Endothelial cell of umbilical vein (primary cell): Measurements from ENCODE around the gene MC2R. TPM values are rescaled to one million over a fixed set of nuclear protein-coding genes. Genes with fewer than 3 reads are reported as not detected.

Experiments used
- Bru-seq: library from RNA; stranded (reverse); fragments of 400-500 nt; gene quantifications from one replicate; lab custom pipeline; 2021; lab: Mats Ljungman, UMichigan
- BruChase-seq, 2 experiments: library from RNA; stranded (reverse); fragments of 400-500 nt; gene quantifications; one replicate each; lab custom pipeline; 2021; lab: Mats Ljungman, UMichigan
- BruUV-seq: library from RNA; stranded (reverse); fragments of 400-500 nt; replicated peaks from 2 replicates; lab custom pipeline; 2021; lab: Mats Ljungman, UMichigan
- CTCF ChIA-PET: fragments of 300-600, 350-600 bp; sonication (Branson Sonifier 250); formaldehyde crosslinking; loops from one replicate; lab custom pipeline; 2021; ENCODE audit warnings: antibody characterized with exemption, inconsistent platforms; lab: Charles Lee
- POLR2A ChIA-PET: fragments of 300-600, 350-600 bp; sonication (Branson Sonifier 250); formaldehyde crosslinking; loops from one replicate; lab custom pipeline; 2021; ENCODE audit warnings: antibody characterized with exemption, inconsistent platforms; lab: Charles Lee
- DNase-seq: peaks from one replicate; pipeline ENCODE4 v3.0.0-alpha.2; 2011; ENCODE audit warnings: low read depth, low spot score
- FAIRE-seq: peaks from 2 replicates; lab custom pipeline; 2011; peaks lifted over from hg19 to GRCh38; lab: Jason Lieb, UNC
- H2AFZ ChIP-seq: 2 replicates; pipeline ENCODE4 v1.6.0; 2012; ENCODE audit warnings: low read depth, low read length, control low read depth, inconsistent platforms
- H3K27ac ChIP-seq: 2 replicates; pipeline ENCODE4 v1.5.1; 2011; ENCODE audit warnings: low read depth, mild to moderate bottlenecking, control low read depth, low read length, moderate library complexity; ENCODE audit not compliant: insufficient read depth
- H3K27me3 ChIP-seq, 2 experiments: 2 replicates each; pipeline versions ENCODE4 v1.6.0 to v1.6.1; 2011; ENCODE audit warnings: low read length in 2 of 2, mixed read lengths in 1 of 2; ENCODE audit not compliant: control insufficient read depth in 2 of 2, insufficient read depth in 2 of 2
- H3K36me3 ChIP-seq, 2 experiments: 2 replicates in 1 of 2; 3 replicates in 1 of 2; pipeline ENCODE4 v1.5.1; 2011; ENCODE audit warnings: low read length in 2 of 2, mild to moderate bottlenecking in 1 of 2, moderate library complexity in 1 of 2; ENCODE audit not compliant: control insufficient read depth in 2 of 2, insufficient read depth in 2 of 2; ENCODE audit errors: extremely low read depth in 1 of 2
- H3K4me1 ChIP-seq: 3 replicates; pipeline ENCODE4 v1.5.1; 2011; ENCODE audit warnings: mild to moderate bottlenecking, low read length; ENCODE audit not compliant: control insufficient read depth, insufficient read depth; ENCODE audit errors: extremely low read depth
- H3K4me2 ChIP-seq: 2 replicates; pipeline ENCODE4 v1.6.1; 2011; ENCODE audit warnings: low read length, control low read depth, mixed read lengths; ENCODE audit not compliant: insufficient read depth
- H3K4me3 ChIP-seq, 3 experiments: fragments of 200-600 bp in 1 of 3; sonication (generic), shearing (Covaris generic) in 1 of 3; replicated peaks in 1 of 3; 2 replicates each; pipeline ENCODE4 v1.5.1; 2011 to 2016; ENCODE audit warnings: control low read depth in 3 of 3, low read length in 3 of 3, mild to moderate bottlenecking in 2 of 3, inconsistent platforms in 1 of 3, low read depth in 1 of 3, moderate library complexity in 1 of 3; ENCODE audit not compliant: insufficient read depth in 1 of 3
- H3K79me2 ChIP-seq: 2 replicates; pipeline ENCODE4 v1.6.0; 2012; ENCODE audit warnings: low read length, inconsistent platforms; ENCODE audit not compliant: control insufficient read depth, insufficient read depth
- H3K9ac ChIP-seq: replicated peaks from 2 replicates; pipeline ENCODE3; 2011; ENCODE audit warnings: low read length, control low read depth; ENCODE audit not compliant: insufficient read depth; ENCODE audit errors: extremely low read depth
- H3K9me1 ChIP-seq: replicated peaks from 3 replicates; pipeline ENCODE4 v1.6.0; 2011; ENCODE audit warnings: mild to moderate bottlenecking, low read length; ENCODE audit not compliant: control insufficient read depth, insufficient read depth; ENCODE audit errors: extremely low read depth
- H3K9me3 ChIP-seq: replicated peaks from 2 replicates; pipeline ENCODE4 v1.5.1; 2012; ENCODE audit warnings: low read length, inconsistent platforms; ENCODE audit not compliant: control insufficient read depth, insufficient read depth
- H4K20me1 ChIP-seq: replicated peaks from 2 replicates; pipeline ENCODE3; 2011; ENCODE audit warnings: mild to moderate bottlenecking, low read length; ENCODE audit not compliant: control insufficient read depth, insufficient read depth; ENCODE audit errors: extremely low read depth
- CTCF ChIP-seq, 2 donors: IDR thresholded peaks; 1 replicate in 1 of 2; 2 replicates in 1 of 2; pipeline ENCODE4 v1.5.1; 2011; ENCODE audit warnings: low read length in 2 of 2, mild to moderate bottlenecking in 2 of 2, moderate library complexity in 2 of 2, control low read depth in 1 of 2, inconsistent platforms in 1 of 2, low read depth in 1 of 2; ENCODE audit not compliant: insufficient read depth in 1 of 2; ENCODE audit errors: extremely low read depth in 1 of 2
- EZH2 ChIP-seq: IDR thresholded peaks from 2 replicates; pipeline ENCODE4 v1.6.1; 2012; ENCODE audit warnings: borderline replicate concordance, low read depth, mild to moderate bottlenecking, moderate library complexity, low read length, inconsistent platforms; ENCODE audit not compliant: severe bottlenecking
- FOS ChIP-seq: IDR thresholded peaks from 2 replicates; pipeline ENCODE4 v1.6.1; 2011; ENCODE audit warnings: mild to moderate bottlenecking, low read length, moderate library complexity, borderline replicate concordance; ENCODE audit not compliant: insufficient read depth
- GATA2 ChIP-seq: IDR thresholded peaks from 2 replicates; pipeline ENCODE4 v1.7.0; 2011; ENCODE audit warnings: low read depth, mild to moderate bottlenecking, moderate library complexity, mixed read lengths, low read length; ENCODE audit not compliant: insufficient read length, insufficient read depth
- JUN ChIP-seq: IDR thresholded peaks from 2 replicates; pipeline ENCODE4 v1.6.1; 2011; ENCODE audit warnings: borderline replicate concordance, low read depth; ENCODE audit not compliant: insufficient read length, insufficient read depth
- MAX ChIP-seq: IDR thresholded peaks from 2 replicates; pipeline ENCODE4 v1.6.1; 2011; ENCODE audit not compliant: insufficient read depth, insufficient read length
- MYC ChIP-seq: IDR thresholded peaks from one replicate; pipeline ENCODE4 v1.6.1; 2011; ENCODE audit warnings: mild to moderate bottlenecking, low read depth, low read length
- POLR2A ChIP-seq: IDR thresholded peaks from 2 replicates; pipeline ENCODE4 v1.6.1; 2012; ENCODE audit warnings: low read depth, mild to moderate bottlenecking, control low read depth, low read length
- POLR2AphosphoS5 ChIP-seq: IDR thresholded peaks from 2 replicates; pipeline ENCODE4 v1.6.1; 2012; ENCODE audit warnings: low read depth, mild to moderate bottlenecking, control low read depth, low read length, moderate library complexity; ENCODE audit not compliant: insufficient read depth
- dilution Hi-C: fragments of 300-500 bp; cut with MboI; formaldehyde crosslinking; loops from one replicate; pipeline ENCODE4 v1.15.0; 2019; ENCODE audit warnings: low sequenced_read_pairs; ENCODE audit not compliant: extremely low pct_ligation_motif_present
- intact Hi-C: fragments of 100-400 bp; cut with micrococcal nuclease; formaldehyde crosslinking; loops from one replicate; pipeline ENCODE4 v1.10.0; 2022
- long read RNA-seq: library from polyadenylated mRNA; stranded (forward); transcript quantifications from one replicate; pipeline ENCODE4 v2.0.0, GENCODE V29; 2021
- polyA minus RNA-seq, 3 experiments: library from RNA; depleted of rRNA, polyadenylated mRNA; stranded (reverse); fragments of >200 nt; gene quantifications; 1 replicate in 1 of 3; 2 replicates in 2 of 3; pipeline ENCODE4 v1.2.3, GENCODE V29; 2011
- polyA plus RNA-seq, 4 experiments: library from polyadenylated mRNA; depleted of rRNA in 3 of 4; stranded (reverse) in 3 of 4; unstranded in 1 of 4; fragments of >200 nt; gene quantifications; 2 replicates each; pipeline versions ENCODE4 v1.2.1 to v1.2.3, GENCODE V29; 2011 to 2012; ENCODE audit warnings: missing spikeins in 1 of 4
- total RNA-seq: library from RNA; stranded (reverse); gene quantifications from 2 replicates; pipeline ENCODE4 v1.2.3, GENCODE V29; 2021

Gene MC2R
- total RNA-seq: not detected in 2 replicates
- polyA plus RNA-seq: not detected in 2 replicates
- polyA plus RNA-seq (2011; cell fraction: cytosol; rRNA removed): not detected in 2 replicates
- not detected in 2 replicates for polyA plus RNA-seq (2011; cell fraction: nucleus; rRNA removed)
- not detected in 2 replicates for polyA plus RNA-seq (2012)
- polyA minus RNA-seq: not detected in 2 replicates
- not detected for polyA minus RNA-seq (2011; cell fraction: cytosol; rRNA and poly(A)+ RNA removed)
- not detected in 2 replicates for polyA minus RNA-seq (2011; cell fraction: nucleus; rRNA and poly(A)+ RNA removed)
- not detected for Bru-seq, nascent RNA
- not detected for BruChase-seq, experiment 1, labeled RNA remaining after a 6-hour chase
- not detected for BruChase-seq, experiment 2, labeled RNA remaining after a 2-hour chase
- long read RNA-seq: 0 reads

- CTCF ChIA-PET: no interaction called here
- DNase-seq (no peak), FAIRE-seq (no peak)
- H3K9me1 ChIP-seq: no peaks in the 10 kb centered on the region
- H3K4me1 ChIP-seq: no peaks in the 10 kb centered on the region
- no peaks in the 10 kb centered on the region for H3K27me3 ChIP-seq
- no peaks in the 10 kb centered on the region for H3K79me2 ChIP-seq
- H4K20me1 ChIP-seq: no peaks in the 10 kb centered on the region
- BruUV-seq: no TSS peak
- no peak within 1 kb of the TSS for H3K4me3 ChIP-seq
- H2AFZ ChIP-seq: no peak within 1 kb of the TSS
- H3K9me3 ChIP-seq: peaks cover 4% of the 10 kb centered on the region
- no peak within 1 kb of the TSS for H3K4me2 ChIP-seq
- H3K36me3 ChIP-seq: no peaks in the 10 kb centered on the region
- intact Hi-C loops: no loop called here
- no peak within 1 kb of the TSS for H3K27ac ChIP-seq
- H3K9ac ChIP-seq: no peak within 1 kb of the TSS
- dilution Hi-C loops: no loop called here
- no peak for TF ChIP-seq POLR2A
- TF ChIP-seq CTCF (IDR thresholded peaks at IDR 0.05; ENCODE audit: extremely low read depth in 1 of 2, insufficient read depth in 1 of 2, low read depth in 1 of 2, low read length in 2 of 2): no peak
- no peak for TF ChIP-seq POLR2AphosphoS5
- no peak for TF ChIP-seq MAX
- TF ChIP-seq EZH2: no peak
- no peak for TF ChIP-seq FOS
- no peak for TF ChIP-seq MYC
- TF ChIP-seq GATA2: no peak
- TF ChIP-seq JUN: no peak
- POLR2A ChIA-PET: no interaction called here
These were observed at the start of gene MC2R for GRCh38 chr18:13915391-13915790. MC2R (minus strand) TSS chr18:13915536; CDS start chr18:13885518, 30,018 bp downstream.
